WTC11 (cell line): ENCODE results near the gene STAT1. TPM values are rescaled to one million over a fixed set of nuclear protein-coding genes. Genes with fewer than 3 reads are reported as not detected.

Experiments used
- ATAC-seq: fragments of 200-7000 bp; cut with Tn5 transposase; 2 replicates; pipeline ENCODE4 v1.10.0; 2021; ENCODE audit warnings: mild to moderate bottlenecking, moderate library complexity
- CTCF ChIA-PET: fragments of 300-600 bp; sonication (Branson Sonifier 250); formaldehyde crosslinking; loops from one replicate; lab custom pipeline; 2021; ENCODE audit warnings: antibody characterized with exemption; lab: Charles Lee
- POLR2A ChIA-PET: fragments of 350-600 bp; sonication (Branson Sonifier 250); formaldehyde crosslinking; loops from one replicate; lab custom pipeline; 2021; ENCODE audit warnings: antibody characterized with exemption; lab: Charles Lee
- DNase-seq: peaks from one replicate; pipeline ENCODE4 v3.0.0; 2021; ENCODE audit warnings: low spot score
- H3K27ac Mint-ChIP-seq: 2 replicates; pipeline ENCODE4 v1.8.0; 2021; ENCODE audit warnings: mixed read lengths
- H3K27me3 Mint-ChIP-seq: 2 replicates; pipeline ENCODE4 v1.8.0; 2021; ENCODE audit warnings: low read depth, mild to moderate bottlenecking, moderate library complexity, mixed read lengths
- H3K36me3 Mint-ChIP-seq: 2 replicates; pipeline ENCODE4 v1.8.0; 2021; ENCODE audit warnings: mixed read lengths
- H3K4me1 Mint-ChIP-seq: 2 replicates; pipeline ENCODE4 v1.8.0; 2022; ENCODE audit warnings: mixed read lengths
- H3K4me3 Mint-ChIP-seq: 2 replicates; pipeline ENCODE4 v1.8.0; 2021; ENCODE audit warnings: mild to moderate bottlenecking, moderate library complexity, mixed read lengths
- H3K9me3 Mint-ChIP-seq: 2 replicates; pipeline ENCODE4 v1.8.0; 2021; ENCODE audit warnings: mixed read lengths
- E2F4 ChIP-seq: sonication (generic); formaldehyde crosslinking; IDR thresholded peaks from 2 replicates; pipeline ENCODE4 v1.8.1; 2022; ENCODE audit warnings: low read depth, mild to moderate bottlenecking, moderate library complexity, missing genetic modification reagents, borderline replicate concordance
- ESRRA ChIP-seq: sonication (generic); formaldehyde crosslinking; IDR thresholded peaks from 2 replicates; pipeline ENCODE4 v1.8.1; 2022; ENCODE audit warnings: mild to moderate bottlenecking, missing genetic modification reagents, borderline replicate concordance
- FOXJ3 ChIP-seq: sonication (generic); formaldehyde crosslinking; IDR thresholded peaks from 2 replicates; pipeline ENCODE4 v1.9.0; 2021; ENCODE audit warnings: missing genetic modification reagents, mild to moderate bottlenecking, borderline replicate concordance
- HMGA2 ChIP-seq: fragments of 250-450 bp; sonication (Bioruptor Pico); IDR thresholded peaks from 2 replicates; pipeline ENCODE4 v1.4.0; 2021; ENCODE audit warnings: mild to moderate bottlenecking, moderate library complexity
- HMGXB4 ChIP-seq: sonication (generic); formaldehyde crosslinking; IDR thresholded peaks from 2 replicates; pipeline ENCODE4 v1.8.1; 2023; ENCODE audit warnings: mild to moderate bottlenecking, moderate library complexity, missing genetic modification reagents
- JUN ChIP-seq: sonication (generic); formaldehyde crosslinking; IDR thresholded peaks from 2 replicates; pipeline ENCODE4 v1.8.0; 2023; ENCODE audit warnings: mild to moderate bottlenecking, missing genetic modification reagents
- KAT7 ChIP-seq: sonication (generic); formaldehyde crosslinking; IDR thresholded peaks from 2 replicates; pipeline ENCODE4 v1.8.1; 2023; ENCODE audit warnings: missing genetic modification reagents, mild to moderate bottlenecking, borderline replicate concordance
- MLX ChIP-seq: sonication (generic); formaldehyde crosslinking; IDR thresholded peaks from 2 replicates; pipeline ENCODE4 v1.8.1; 2023; ENCODE audit warnings: mild to moderate bottlenecking, missing genetic modification reagents, moderate library complexity
- MXD4 ChIP-seq: fragments of 250-450 bp; sonication (Bioruptor Pico); IDR thresholded peaks from 2 replicates; pipeline ENCODE4 v1.8.0; 2021; ENCODE audit warnings: mild to moderate bottlenecking, moderate library complexity, borderline replicate concordance
- MYBL2 ChIP-seq: sonication (generic); formaldehyde crosslinking; IDR thresholded peaks from 2 replicates; pipeline ENCODE4 v1.8.1; 2023; ENCODE audit warnings: mild to moderate bottlenecking, moderate library complexity, missing genetic modification reagents
- NFE2L1 ChIP-seq: sonication (generic); formaldehyde crosslinking; IDR thresholded peaks from 2 replicates; pipeline ENCODE4 v1.8.1; 2023; ENCODE audit warnings: missing genetic modification reagents
- SP1 ChIP-seq: sonication (generic); formaldehyde crosslinking; conservative IDR thresholded peaks from 2 replicates; pipeline ENCODE4 v1.8.1; 2022; ENCODE audit warnings: missing genetic modification reagents
- TEAD1 ChIP-seq: sonication (generic); formaldehyde crosslinking; IDR thresholded peaks from 2 replicates; pipeline ENCODE4 v1.8.0; 2022; ENCODE audit warnings: mild to moderate bottlenecking, missing genetic modification reagents
- TEAD4 ChIP-seq: sonication (generic); formaldehyde crosslinking; IDR thresholded peaks from 2 replicates; pipeline ENCODE4 v1.8.0; 2022; ENCODE audit warnings: mild to moderate bottlenecking, missing genetic modification reagents
- ZNF232 ChIP-seq: sonication (generic); formaldehyde crosslinking; IDR thresholded peaks from 2 replicates; pipeline ENCODE4 v1.8.0; 2022; ENCODE audit warnings: mild to moderate bottlenecking, missing genetic modification reagents
- ZNF263 ChIP-seq: sonication (generic); formaldehyde crosslinking; IDR thresholded peaks from 2 replicates; pipeline ENCODE4 v1.8.1; 2022; ENCODE audit warnings: low read depth, mild to moderate bottlenecking, moderate library complexity, missing genetic modification reagents
- total RNA-seq: library from RNA; stranded (reverse); gene quantifications from 3 replicates; pipeline ENCODE4 v1.2.3, GENCODE V29; 2021
- TF ChIP-seq, protein P1 (sequence below): sonication (generic); formaldehyde crosslinking; IDR thresholded peaks from 2 replicates; pipeline ENCODE4 v1.8.0; 2023; ENCODE audit warnings: mild to moderate bottlenecking, missing genetic modification reagents
- TF ChIP-seq, protein P2 (sequence below): fragments of 250-450 bp; sonication (Bioruptor Pico); IDR thresholded peaks from 2 replicates; pipeline ENCODE4 v2.1.2; 2022; ENCODE audit warnings: mild to moderate bottlenecking, moderate library complexity
- TF ChIP-seq, protein P3 (sequence below): sonication (generic); formaldehyde crosslinking; IDR thresholded peaks from 2 replicates; pipeline ENCODE4 v1.8.0; 2022; ENCODE audit warnings: mild to moderate bottlenecking, missing genetic modification reagents
- TF ChIP-seq, protein P4 (sequence below): sonication (generic); formaldehyde crosslinking; IDR thresholded peaks from 2 replicates; pipeline ENCODE4 v1.8.1; 2023; ENCODE audit warnings: mild to moderate bottlenecking, missing genetic modification reagents
- TF ChIP-seq, protein P5 (sequence below): sonication (generic); formaldehyde crosslinking; IDR thresholded peaks from 2 replicates; pipeline ENCODE4 v1.8.1; 2022; ENCODE audit warnings: mild to moderate bottlenecking, missing genetic modification reagents, moderate library complexity, borderline replicate concordance

Gene STAT1
- total RNA-seq, 1 experiment from 2014 or later = 36.1 TPM

- no peak for TF ChIP-seq ZNF263
Measured at GRCh38 chr2:191020742-191021381, 6.9 kb upstream of the STAT1 start (continued).

- POLR2A ChIA-PET = interaction anchor here (0.9 kb wide), 1 partner anchor 139 kb away, joined by 5 read pairs; no protein-coding TSS in a partner anchor
- CTCF ChIA-PET = interaction anchor here (0.6 to 1.2 kb wide), 2 partner anchors 32 to 169 kb away, joined by 3 read pairs; no protein-coding TSS in a partner anchor
- DNase-seq (peak; percentile 94), ATAC-seq (peak; percentile 96)
- Mint-ChIP-seq H3K9me3 (no peaks in the 10 kb centered on the region; the same call in 1 of the 2 replicates), H3K27ac (no peak overlapping the region), H3K4me3 (no peak overlapping the region), H3K27me3 (peaks cover 11% of the 10 kb centered on the region; the same call in 1 of the 2 replicates), H3K4me1 (no peaks in the 10 kb centered on the region), H3K36me3 (no peaks in the 10 kb centered on the region)
- TF ChIP-seq, protein P1, sequence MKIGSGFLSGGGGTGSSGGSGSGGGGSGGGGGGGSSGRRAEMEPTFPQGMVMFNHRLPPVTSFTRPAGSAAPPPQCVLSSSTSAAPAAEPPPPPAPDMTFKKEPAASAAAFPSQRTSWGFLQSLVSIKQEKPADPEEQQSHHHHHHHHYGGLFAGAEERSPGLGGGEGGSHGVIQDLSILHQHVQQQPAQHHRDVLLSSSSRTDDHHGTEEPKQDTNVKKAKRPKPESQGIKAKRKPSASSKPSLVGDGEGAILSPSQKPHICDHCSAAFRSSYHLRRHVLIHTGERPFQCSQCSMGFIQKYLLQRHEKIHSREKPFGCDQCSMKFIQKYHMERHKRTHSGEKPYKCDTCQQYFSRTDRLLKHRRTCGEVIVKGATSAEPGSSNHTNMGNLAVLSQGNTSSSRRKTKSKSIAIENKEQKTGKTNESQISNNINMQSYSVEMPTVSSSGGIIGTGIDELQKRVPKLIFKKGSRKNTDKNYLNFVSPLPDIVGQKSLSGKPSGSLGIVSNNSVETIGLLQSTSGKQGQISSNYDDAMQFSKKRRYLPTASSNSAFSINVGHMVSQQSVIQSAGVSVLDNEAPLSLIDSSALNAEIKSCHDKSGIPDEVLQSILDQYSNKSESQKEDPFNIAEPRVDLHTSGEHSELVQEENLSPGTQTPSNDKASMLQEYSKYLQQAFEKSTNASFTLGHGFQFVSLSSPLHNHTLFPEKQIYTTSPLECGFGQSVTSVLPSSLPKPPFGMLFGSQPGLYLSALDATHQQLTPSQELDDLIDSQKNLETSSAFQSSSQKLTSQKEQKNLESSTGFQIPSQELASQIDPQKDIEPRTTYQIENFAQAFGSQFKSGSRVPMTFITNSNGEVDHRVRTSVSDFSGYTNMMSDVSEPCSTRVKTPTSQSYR (CRISPR knock-in tag) = peak; percentile 72; the same call in 1 of the 2 replicates
- TF ChIP-seq KAT7 (CRISPR knock-in tag) (peak; percentile 88; the same call in 1 of the 2 replicates), MXD4 (CRISPR knock-in tag) (no peak), FOXJ3 (CRISPR knock-in tag) (peak; percentile 59; the same call in 1 of the 2 replicates), HMGXB4 (peak; percentile 86), TEAD1 (peak; percentile 97), SP1 (peak; percentile 95), MYBL2 (CRISPR knock-in tag) (peak; percentile 99), E2F4 (CRISPR knock-in tag) (peak; percentile 92), ZNF232 (peak; percentile 96), NFE2L1 (CRISPR knock-in tag) (peak; percentile 97), JUN (CRISPR knock-in tag) (peak; percentile 89; the same call in 1 of the 2 replicates), MLX (CRISPR knock-in tag) (peak; percentile 78; the same call in 1 of the 2 replicates), ESRRA (CRISPR knock-in tag) (peak; percentile 84; the same call in 1 of the 2 replicates), HMGA2 (CRISPR knock-in tag) (no peak), TEAD4 (0 out of 2 replicates have a peak, but pooled peaks have one; percentile 85)
- TF ChIP-seq, protein P2, sequence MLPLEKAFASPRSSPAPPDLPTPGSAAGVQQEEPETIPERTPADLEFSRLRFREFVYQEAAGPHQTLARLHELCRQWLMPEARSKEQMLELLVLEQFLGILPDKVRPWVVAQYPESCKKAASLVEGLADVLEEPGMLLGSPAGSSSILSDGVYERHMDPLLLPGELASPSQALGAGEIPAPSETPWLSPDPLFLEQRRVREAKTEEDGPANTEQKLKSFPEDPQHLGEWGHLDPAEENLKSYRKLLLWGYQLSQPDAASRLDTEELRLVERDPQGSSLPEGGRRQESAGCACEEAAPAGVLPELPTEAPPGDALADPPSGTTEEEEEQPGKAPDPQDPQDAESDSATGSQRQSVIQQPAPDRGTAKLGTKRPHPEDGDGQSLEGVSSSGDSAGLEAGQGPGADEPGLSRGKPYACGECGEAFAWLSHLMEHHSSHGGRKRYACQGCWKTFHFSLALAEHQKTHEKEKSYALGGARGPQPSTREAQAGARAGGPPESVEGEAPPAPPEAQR (CRISPR knock-in tag) = no peak
- TF ChIP-seq, protein P3, sequence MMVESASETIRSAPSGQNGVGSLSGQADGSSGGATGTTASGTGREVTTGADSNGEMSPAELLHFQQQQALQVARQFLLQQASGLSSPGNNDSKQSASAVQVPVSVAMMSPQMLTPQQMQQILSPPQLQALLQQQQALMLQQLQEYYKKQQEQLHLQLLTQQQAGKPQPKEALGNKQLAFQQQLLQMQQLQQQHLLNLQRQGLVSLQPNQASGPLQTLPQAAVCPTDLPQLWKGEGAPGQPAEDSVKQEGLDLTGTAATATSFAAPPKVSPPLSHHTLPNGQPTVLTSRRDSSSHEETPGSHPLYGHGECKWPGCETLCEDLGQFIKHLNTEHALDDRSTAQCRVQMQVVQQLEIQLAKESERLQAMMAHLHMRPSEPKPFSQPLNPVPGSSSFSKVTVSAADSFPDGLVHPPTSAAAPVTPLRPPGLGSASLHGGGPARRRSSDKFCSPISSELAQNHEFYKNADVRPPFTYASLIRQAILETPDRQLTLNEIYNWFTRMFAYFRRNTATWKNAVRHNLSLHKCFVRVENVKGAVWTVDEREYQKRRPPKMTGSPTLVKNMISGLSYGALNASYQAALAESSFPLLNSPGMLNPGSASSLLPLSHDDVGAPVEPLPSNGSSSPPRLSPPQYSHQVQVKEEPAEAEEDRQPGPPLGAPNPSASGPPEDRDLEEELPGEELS (CRISPR knock-in tag) = peak; percentile 91
- TF ChIP-seq, protein P4, sequence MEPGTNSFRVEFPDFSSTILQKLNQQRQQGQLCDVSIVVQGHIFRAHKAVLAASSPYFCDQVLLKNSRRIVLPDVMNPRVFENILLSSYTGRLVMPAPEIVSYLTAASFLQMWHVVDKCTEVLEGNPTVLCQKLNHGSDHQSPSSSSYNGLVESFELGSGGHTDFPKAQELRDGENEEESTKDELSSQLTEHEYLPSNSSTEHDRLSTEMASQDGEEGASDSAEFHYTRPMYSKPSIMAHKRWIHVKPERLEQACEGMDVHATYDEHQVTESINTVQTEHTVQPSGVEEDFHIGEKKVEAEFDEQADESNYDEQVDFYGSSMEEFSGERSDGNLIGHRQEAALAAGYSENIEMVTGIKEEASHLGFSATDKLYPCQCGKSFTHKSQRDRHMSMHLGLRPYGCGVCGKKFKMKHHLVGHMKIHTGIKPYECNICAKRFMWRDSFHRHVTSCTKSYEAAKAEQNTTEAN = peak; percentile 93
- TF ChIP-seq, protein P5, sequence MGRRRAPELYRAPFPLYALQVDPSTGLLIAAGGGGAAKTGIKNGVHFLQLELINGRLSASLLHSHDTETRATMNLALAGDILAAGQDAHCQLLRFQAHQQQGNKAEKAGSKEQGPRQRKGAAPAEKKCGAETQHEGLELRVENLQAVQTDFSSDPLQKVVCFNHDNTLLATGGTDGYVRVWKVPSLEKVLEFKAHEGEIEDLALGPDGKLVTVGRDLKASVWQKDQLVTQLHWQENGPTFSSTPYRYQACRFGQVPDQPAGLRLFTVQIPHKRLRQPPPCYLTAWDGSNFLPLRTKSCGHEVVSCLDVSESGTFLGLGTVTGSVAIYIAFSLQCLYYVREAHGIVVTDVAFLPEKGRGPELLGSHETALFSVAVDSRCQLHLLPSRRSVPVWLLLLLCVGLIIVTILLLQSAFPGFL (CRISPR knock-in tag) = peak; percentile 89; the same call in 1 of the 2 replicates
Measured at GRCh38 chr2:191020221-191020741, 6.3 kb upstream of the STAT1 start.
